Suppressor macrophage treated with lipopolysaccharide for 1 hour (primary cell): ENCODE measurements around the gene SEBOX.

Experiments
- DNase-seq, 3 donors: peaks; one replicate each; pipeline ENCODE4 v3.0.0-alpha.2; 2020 to 2022

SEBOX gene

DNA sequence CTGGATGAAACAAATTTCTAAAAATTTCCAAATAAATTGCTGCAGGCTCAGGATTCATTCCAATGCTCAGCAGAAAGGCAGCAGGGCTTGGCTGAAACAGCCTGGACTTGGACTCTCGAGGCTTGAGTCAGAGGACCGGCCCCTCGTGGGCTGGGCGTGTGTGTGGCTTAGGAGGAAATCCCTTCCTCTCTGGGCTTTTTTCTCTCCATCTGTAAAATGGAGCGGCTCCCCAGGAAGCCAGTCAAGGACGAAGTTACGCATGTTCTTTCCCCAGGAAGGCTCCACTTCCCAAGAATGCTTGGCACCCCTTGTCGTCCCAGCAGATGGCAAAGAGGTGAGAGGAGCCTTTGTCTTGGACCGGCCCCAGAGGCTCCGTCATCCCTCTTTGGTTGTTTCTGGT lies 27.5 kb upstream of the SEBOX start:
- no peak for DNase-seq

DNA sequence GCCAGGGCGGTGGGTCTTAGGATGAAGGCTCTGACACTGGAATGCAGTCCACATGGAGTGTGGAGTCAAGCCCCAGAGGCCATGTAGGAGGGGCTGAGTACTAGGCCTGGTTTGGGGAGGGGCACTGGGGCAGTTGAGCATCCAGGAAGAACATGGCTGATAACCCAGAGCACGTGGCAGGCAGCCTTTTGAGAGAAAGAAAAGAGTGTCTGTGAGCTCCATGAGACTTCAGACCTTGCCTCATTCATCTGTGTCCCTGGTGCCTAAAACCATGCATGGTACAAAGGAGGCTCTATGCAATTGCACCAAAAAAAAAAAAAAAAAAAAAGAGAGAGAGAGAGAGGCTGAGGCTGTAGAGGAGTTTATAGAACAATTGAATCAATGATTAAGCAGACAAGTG lies 26.4 kb upstream of the SEBOX start:
- DNase-seq, result no peak

DNA sequence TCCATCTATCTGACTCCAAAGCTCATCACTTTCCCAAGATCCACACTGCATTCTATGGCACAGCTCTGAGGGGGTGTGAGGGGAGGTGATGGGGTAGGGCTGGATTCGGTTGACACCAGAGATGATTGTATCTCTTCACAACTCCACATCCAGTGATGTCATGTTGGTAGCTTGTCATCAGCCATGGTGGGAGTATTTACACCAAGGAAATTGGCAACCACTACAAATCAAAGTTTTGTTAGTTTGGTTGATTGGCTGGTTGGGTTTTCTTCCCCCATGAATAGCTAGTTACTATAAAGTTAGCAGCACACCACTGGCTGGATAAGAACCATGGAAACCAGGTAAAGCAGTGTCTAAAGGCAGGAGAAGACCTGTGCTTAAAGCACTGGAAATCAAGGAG lies 26.0 kb upstream of the SEBOX start:
- DNase-seq, result no peak

DNA sequence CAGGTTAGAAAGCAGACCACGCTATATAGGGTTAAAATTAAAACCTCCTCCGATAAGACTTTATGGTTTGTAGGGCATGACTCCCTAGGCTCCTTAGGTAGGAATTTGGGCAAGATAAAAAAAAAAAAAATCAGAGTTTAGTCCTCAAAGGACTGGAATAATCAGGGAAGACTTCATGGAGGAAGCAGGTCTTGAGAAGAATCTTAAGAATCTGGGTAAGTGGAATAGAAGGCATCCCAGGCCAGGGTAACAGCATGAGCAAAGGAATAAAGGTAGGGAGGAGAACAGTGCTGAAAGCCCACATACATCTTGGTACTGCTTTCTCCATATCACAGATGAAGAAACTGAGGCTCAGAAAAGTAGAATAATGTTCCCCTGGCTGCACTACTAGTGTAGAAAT lies 25.6 kb upstream of the SEBOX start:
- no peak for DNase-seq

DNA sequence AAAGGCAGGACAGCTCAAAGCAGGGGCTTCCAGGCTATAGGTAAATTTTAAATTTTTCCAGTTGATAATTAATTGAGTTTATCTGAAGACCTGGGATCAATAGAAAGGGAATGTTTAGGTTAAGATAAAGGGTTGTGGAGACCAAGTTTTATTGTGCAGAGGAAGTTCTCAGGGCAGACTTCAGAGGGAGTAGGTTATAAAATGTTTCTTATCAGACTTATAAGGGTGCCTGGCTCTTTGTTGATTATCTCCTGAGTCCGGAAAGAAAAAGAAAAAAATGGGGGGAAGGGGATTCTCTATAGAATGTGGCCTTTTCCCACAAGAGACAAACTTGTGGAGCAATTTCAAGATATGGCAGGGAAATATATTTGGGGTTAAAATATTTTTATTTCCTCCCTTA lies 25.1 kb upstream of the SEBOX start:
- DNase-seq, result no peak

DNA sequence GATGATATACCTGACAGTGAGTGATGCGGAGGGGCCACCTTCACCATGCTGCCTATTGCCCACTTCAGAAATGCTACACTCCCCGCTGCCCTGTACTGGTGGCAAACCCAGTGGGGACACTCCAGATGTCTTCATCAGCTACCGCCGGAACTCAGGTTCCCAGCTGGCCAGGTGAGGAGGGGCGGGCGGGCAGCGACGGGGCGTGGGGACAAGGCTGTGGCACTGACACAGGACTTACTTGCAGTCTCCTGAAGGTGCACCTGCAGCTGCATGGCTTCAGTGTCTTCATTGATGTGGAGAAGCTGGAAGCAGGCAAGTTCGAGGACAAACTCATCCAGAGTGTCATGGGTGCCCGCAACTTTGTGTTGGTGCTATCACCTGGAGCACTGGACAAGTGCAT lies 23.1 kb upstream of the SEBOX start:
- DNase-seq, result no peak

DNA sequence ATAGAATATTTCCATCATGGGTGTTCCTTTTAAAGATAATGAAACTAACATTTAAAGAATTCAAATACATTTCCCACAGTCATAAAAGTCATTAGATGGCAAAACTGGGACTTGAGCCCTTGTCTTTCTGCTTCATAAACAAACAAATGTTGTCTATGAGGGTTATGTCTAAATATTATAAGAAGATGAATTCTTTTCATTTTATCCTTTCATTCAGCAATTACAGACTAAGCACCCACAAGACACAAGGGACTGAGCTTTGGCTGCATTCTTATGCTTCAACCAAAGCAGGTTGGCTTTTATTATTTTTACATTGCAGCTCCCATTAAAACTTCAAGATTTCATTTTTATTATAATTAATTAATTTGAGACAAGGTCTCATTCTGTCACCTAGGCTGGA lies 21.4 kb upstream of the SEBOX start:
- DNase-seq, result no peak

GRCh38 chr17:28385406-28385805 lies 20.4 kb upstream of the SEBOX start:
- DNase-seq, result no peak

DNA sequence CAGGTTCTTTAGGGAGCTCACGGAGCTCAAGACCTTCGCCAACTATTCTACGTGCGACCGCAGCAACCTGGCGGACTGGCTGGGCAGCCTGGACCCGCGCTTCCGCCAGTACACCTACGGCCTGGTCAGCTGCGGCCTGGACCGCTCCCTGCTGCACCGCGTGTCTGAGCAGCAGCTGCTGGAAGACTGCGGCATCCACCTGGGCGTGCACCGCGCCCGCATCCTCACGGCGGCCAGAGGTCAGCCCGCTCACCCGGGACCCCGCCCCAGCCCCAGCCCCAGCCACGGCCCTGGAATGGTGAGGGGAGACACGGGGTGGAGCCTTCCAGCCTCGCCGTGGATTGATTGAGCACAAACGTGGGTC lies 20.0 kb upstream of the SEBOX start:
- DNase-seq, result no peak

- peak; percentile 62 to 77 (median 63) for DNase-seq
Observed at GRCh38 chr17:28384281-28385036, 19.5 kb upstream of the SEBOX start.

DNA sequence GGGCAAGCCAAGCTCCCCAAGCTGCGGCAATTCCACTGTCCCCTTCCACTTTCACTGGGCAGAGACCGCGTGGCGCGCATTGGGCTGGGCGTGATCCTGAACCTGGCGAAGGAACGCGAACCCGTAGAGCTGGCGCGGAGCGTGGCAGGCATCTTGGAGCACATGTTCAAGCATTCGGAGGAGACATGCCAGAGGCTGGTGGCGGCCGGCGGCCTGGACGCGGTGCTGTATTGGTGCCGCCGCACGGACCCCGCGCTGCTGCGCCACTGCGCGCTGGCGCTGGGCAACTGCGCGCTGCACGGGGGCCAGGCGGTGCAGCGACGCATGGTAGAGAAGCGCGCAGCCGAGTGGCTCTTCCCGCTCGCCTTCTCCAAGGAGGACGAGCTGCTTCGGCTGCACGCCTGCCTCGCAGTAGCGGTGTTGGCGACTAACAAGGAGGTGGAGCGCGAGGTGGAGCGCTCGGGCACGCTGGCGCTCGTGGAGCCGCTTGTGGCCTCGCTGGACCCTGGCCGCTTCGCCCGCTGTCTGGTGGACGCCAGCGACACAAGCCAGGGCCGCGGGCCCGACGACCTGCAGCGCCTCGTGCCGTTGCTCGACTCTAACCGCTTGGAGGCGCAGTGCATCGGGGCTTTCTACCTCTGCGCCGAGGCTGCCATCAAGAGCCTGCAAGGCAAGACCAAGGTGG lies 16.3 kb upstream of the SEBOX start:
- DNase-seq, result peak; percentile 52 to 68 (median 61)

DNA sequence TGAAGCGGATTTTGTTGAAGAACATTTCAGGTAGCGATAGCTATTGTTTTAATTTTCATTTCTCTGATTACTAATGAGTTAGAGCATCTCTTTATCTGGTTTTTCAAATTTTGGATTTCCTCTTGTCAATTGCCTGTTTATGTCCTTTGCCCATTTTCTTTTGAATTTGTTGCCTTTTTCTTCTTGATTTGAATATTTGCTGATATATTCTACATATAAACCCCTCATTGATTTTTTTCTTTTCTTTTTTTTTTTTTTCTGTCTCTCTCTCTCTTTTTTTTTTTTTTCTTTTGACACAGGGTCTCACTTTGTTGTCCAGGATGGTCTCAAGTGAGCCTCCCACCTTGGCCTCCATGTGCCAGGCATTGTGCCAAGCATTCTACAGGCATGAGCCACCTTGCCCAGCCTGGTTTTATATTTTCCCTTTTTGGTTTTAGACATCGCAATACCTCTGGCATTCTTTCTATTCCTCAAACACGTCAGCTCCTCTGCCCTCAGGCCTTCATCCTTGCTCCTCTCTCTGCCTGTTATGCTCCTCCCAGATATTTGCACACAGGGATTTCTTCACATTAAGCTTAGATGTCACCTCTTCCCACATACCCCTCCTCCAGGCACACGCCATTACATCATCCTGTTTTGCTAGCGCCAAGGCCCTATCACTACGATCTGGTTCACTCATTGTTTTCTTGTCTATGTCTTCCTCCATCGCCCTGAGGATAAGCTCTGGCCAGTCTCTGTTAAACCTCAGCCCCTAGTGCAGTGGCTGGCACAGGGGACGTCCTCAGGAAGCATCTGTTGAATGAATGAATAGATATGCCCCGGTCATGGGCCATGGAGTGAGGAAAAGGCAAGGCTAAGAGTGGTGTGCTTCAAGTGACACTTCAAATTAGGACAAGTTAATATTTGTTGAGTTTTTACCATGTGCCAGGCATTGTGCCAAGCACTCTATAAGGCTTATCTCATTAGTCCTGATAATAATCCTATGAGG lies 15.1 kb upstream of the SEBOX start:
- peak; percentile 60 to 66 (median 63) for DNase-seq

- no peak for DNase-seq
Observed at GRCh38 chr17:28372945-28373274, 7.9 kb upstream of the SEBOX start.

DNA sequence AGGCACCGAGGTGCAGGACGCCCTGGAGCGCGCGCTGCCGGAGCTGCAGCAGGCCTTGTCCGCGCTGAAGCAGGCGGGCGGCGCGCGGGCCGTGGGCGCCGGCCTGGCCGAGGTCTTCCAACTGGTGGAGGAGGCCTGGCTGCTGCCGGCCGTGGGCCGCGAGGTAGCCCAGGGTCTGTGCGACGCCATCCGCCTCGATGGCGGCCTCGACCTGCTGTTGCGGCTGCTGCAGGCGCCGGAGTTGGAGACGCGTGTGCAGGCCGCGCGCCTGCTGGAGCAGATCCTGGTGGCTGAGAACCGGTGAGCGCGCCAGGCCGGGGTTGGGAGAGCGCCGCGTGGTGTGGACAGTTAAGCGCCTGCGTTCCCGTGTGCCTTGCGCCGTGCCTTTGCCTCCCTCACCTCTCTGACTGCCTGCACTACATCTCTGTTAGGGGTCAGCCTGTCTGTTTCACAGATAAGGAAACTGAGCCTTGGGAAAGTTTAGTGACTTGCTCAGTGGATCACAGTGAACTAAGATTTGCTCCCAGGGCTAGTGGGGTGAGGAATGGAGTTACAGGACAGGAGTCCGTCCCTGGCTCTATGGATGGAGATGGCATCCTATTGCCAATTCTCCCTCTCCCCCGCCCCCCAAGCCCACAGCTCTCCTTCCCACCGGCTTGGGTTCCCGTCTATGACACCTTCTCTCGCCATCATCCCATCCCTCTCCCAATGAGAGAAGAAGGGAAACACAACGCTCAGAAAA lies 7.4 kb upstream of the SEBOX start:
- no peak for DNase-seq

- DNase-seq, result peak in 2 of 3 donors; percentile 40 to 60
Observed at GRCh38 chr17:28371245-28372202, 6.5 kb upstream of the SEBOX start, which contains the start of gene SARM1. Gene SARM1 (plus strand): TSS chr17:28371694. CDS start chr17:28372033, 339 bp downstream.

GRCh38 chr17:28370744-28371103 lies 5.7 kb upstream of the SEBOX start:
- no peak for DNase-seq

DNA sequence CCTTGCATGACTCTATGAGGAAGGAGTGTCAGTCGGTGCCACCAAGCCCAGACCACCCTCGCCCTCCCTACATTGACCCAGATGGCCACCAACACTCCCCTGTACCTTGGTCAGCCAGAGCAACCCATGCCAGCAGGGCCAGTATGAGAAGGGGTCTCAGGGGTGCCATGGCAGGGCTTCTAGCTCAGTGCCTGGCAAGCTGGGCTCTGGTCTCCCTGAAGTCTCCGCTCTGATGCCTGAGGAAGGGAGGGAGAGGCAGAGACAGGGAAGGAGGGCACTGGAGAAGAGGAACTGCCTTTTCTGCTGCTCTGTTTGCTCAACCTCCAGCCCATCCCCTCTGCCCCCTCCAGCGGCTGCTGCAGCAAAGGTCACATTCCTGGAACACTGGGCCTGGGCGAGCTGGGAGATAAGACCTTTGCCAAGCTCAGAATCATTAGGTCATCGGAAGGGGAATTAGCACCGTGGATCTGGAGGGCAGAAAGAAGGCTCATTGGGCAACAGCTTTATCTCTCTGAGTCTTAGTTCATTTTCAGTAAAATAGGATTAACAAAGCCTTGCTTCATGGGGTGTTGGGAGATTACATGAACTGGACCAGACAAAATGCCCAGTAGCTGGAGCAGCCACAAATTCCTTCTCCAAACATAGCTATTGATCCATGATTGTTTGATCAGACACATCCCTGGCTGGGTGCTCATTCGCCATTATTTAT lies 5.2 kb upstream of the SEBOX start, which contains the start of gene VTN:
VTN (minus strand) TSS at position 273 of the 709 bp plus-strand sequence; CDS start at position 169, 104 bp downstream.
- peak; percentile 47 to 54 (median 52) for DNase-seq

DNA sequence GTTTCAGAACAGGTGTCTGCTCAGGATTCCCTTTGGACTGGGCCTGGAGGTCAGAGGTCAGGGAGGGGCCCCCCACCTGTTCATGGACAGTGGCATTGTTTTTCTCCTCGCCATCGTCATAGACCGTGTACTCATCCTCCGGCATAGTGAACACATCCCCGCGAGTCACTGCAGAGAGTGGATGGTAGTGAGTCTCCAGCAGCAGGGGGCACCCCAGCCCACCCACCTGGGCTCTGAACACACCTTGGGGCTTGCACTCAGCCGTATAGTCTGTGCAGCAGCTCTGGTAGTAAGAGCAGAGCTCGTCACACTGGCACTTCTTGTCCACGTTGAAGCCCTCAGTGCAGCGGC lies 4.7 kb upstream of the SEBOX start:
- no peak for DNase-seq

DNA sequence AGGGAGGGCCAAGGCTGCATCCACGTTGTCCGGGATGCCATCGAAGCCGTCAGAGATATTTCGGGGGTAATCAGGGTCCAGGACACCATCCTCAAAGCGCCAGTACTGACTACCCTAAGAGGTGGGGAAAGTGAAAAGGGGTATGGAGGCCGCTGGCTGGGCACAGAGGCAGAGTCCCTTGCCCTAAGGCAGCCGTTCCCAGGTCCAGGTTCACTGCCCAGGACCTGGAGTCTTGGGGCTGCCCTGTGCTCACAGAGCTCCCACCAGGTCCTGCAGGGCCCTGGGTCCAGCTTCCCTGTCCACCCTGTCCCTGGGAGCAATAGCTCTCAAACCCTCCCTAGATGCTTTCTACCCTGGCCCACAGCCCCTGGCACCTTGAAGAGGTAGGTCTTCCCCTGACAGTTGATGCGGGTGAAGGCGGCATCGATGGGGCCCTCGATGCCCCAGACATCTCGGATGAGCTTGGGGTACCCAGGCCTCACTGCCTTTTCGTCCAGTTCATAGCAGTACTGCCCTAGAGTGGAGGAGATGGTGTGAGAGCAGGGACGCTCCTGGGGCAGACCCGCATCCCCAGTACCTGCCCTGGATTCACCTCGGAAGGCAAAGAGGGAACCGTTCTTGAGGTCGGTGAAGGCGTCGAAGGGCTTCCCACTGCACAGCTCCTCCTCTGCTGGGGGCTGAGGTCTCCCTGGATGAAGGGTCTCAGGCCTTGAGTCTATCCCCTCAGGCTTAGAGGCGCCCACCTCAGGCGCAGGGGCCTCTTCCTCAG lies 4.1 kb upstream of the SEBOX start:
- DNase-seq, result no peak

- no peak for DNase-seq
Observed at GRCh38 chr17:28368306-28368831, 3.4 kb upstream of the SEBOX start.
